Keratinocyte (primary cell): Measurements from ENCODE around the gene MAP7. TPM values are rescaled to one million over a fixed set of nuclear protein-coding genes. Genes with fewer than 3 reads are reported as not detected.
A peak's percentile ranks its signal among the peaks of the same experiment; 100 is the strongest.

Experiments used
- DNase-seq: peaks from one replicate; pipeline ENCODE4 v3.0.0-alpha.2; 2011; ENCODE audit warnings: low read depth, missing footprints, low spot score
- FAIRE-seq: peaks from 2 replicates; lab custom pipeline; 2011; peaks lifted over from hg19 to GRCh38; lab: Jason Lieb, UNC
- H2AFZ ChIP-seq: 2 replicates; pipeline ENCODE4 v1.6.0; 2012; ENCODE audit warnings: low read length, control low read depth, inconsistent platforms; ENCODE audit not compliant: control insufficient read depth
- H3K27ac ChIP-seq: 2 replicates; pipeline ENCODE4 v1.5.1; 2011; ENCODE audit warnings: low read length; ENCODE audit not compliant: control insufficient read depth, insufficient read depth
- H3K27me3 ChIP-seq: 3 replicates; pipeline ENCODE4 v1.6.0; 2011; ENCODE audit warnings: low read length; ENCODE audit not compliant: control insufficient read depth, insufficient read depth; ENCODE audit errors: extremely low read depth
- H3K36me3 ChIP-seq, 2 experiments: 2 replicates in 1 of 2; 3 replicates in 1 of 2; pipeline ENCODE4 v1.5.1; 2011; ENCODE audit warnings: low read length in 2 of 2, mild to moderate bottlenecking in 1 of 2; ENCODE audit not compliant: control insufficient read depth in 2 of 2, insufficient read depth in 2 of 2; ENCODE audit errors: extremely low read depth in 1 of 2
- H3K4me1 ChIP-seq: 3 replicates; pipeline ENCODE4 v1.5.1; 2011; ENCODE audit warnings: low read length; ENCODE audit not compliant: control insufficient read depth, insufficient read depth; ENCODE audit errors: extremely low read depth
- H3K4me2 ChIP-seq: 3 replicates; pipeline ENCODE4 v1.6.0; 2011; ENCODE audit warnings: low read depth, low read length; ENCODE audit not compliant: control insufficient read depth, insufficient read depth; ENCODE audit errors: extremely low read depth
- H3K4me3 ChIP-seq, 3 experiments: fragments of 200-600 bp in 1 of 3; sonication (generic) in 1 of 3; 2 replicates in 2 of 3; 3 replicates in 1 of 3; pipeline ENCODE4 v1.5.1; 2011 to 2016; ENCODE audit warnings: low read length in 3 of 3, mild to moderate bottlenecking in 3 of 3, control low read depth in 2 of 3, inconsistent platforms in 1 of 3, low read depth in 1 of 3, mixed read lengths in 1 of 3, mixed run types in 1 of 3, moderate library complexity in 1 of 3; ENCODE audit not compliant: control insufficient read depth in 2 of 3, insufficient read depth in 2 of 3; ENCODE audit errors: extremely low read depth in 1 of 3
- H3K79me2 ChIP-seq: 2 replicates; pipeline ENCODE4 v1.6.0; 2012; ENCODE audit warnings: low read length; ENCODE audit not compliant: control insufficient read depth, insufficient read depth
- H3K9ac ChIP-seq: 3 replicates; pipeline ENCODE4 v1.6.0; 2011; ENCODE audit warnings: low read length; ENCODE audit not compliant: control insufficient read depth, insufficient read depth; ENCODE audit errors: extremely low read depth
- H3K9me1 ChIP-seq: 3 replicates; pipeline ENCODE4 v1.6.0; 2011; ENCODE audit warnings: low read length; ENCODE audit not compliant: control insufficient read depth, insufficient read depth; ENCODE audit errors: extremely low read depth
- H3K9me3 ChIP-seq: 2 replicates; pipeline ENCODE4 v1.5.1; 2012; ENCODE audit warnings: low read depth, low read length; ENCODE audit not compliant: control insufficient read depth
- H4K20me1 ChIP-seq: 3 replicates; pipeline ENCODE4 v1.6.0; 2011; ENCODE audit warnings: low read length; ENCODE audit not compliant: control insufficient read depth, insufficient read depth; ENCODE audit errors: extremely low read depth
- CTCF ChIP-seq, 3 experiments: IDR thresholded peaks in 1 of 3; conservative IDR thresholded peaks in 1 of 3; optimal IDR thresholded peaks in 1 of 3; 2 replicates in 2 of 3; 3 replicates in 1 of 3; pipeline versions ENCODE3 to v1.5.1; 2011; ENCODE audit warnings: low read length in 3 of 3, mild to moderate bottlenecking in 3 of 3, moderate library complexity in 2 of 3, control low read depth in 1 of 3, inconsistent platforms in 1 of 3; ENCODE audit not compliant: insufficient read depth in 2 of 3; ENCODE audit errors: extremely low read depth in 1 of 3
- EZH2 ChIP-seq: IDR thresholded peaks from one replicate; pipeline ENCODE4 v1.6.1; 2012; ENCODE audit warnings: inconsistent platforms, mild to moderate bottlenecking, low read length, moderate library complexity
- dilution Hi-C: fragments of 300-500 bp; cut with MboI; formaldehyde crosslinking; loops from one replicate; pipeline ENCODE4 v1.7.0; 2020; ENCODE audit warnings: low sequenced_read_pairs; ENCODE audit not compliant: extremely low pct_ligation_motif_present
- polyA plus RNA-seq, 5 experiments: library from polyadenylated mRNA; depleted of rRNA in 3 of 5; stranded (reverse) in 3 of 5; stranded (forward) in 1 of 5; unstranded in 1 of 5; fragments of >200 nt; gene quantifications; 1 replicate in 1 of 5; 2 replicates in 3 of 5; 3 replicates in 1 of 5; pipeline versions ENCODE4 v1.2.1 to v1.2.3, GENCODE V29; 2011 to 2012; ENCODE audit warnings: missing spikeins in 2 of 5, low read depth in 1 of 5, low replicate concordance in 1 of 5

MAP7 gene
- polyA plus RNA-seq, 1 donor (not counting 4 experiments of a cell fraction or from before 2014, with no cell fraction given) = 11.8 TPM

GRCh38 chr6:136533487-136533886, 16.7 kb downstream of the MAP7 start:
- Histone ChIP-seq H3K4me2 (no peak overlapping the region), H3K36me3 (no peaks in the 10 kb centered on the region), H3K27me3 (no peaks in the 10 kb centered on the region), H3K9me3 (no peaks in the 10 kb centered on the region), H2AFZ (no peak overlapping the region), H3K9me1 (no peaks in the 10 kb centered on the region), H4K20me1 (no peaks in the 10 kb centered on the region), H3K9ac (no peak overlapping the region), H3K79me2 (peaks cover 30% of the 10 kb centered on the region), H3K27ac (no peak overlapping the region), H3K4me3 (no peak overlapping the region), H3K4me1 (no peaks in the 10 kb centered on the region)
- DNase-seq (no peak), FAIRE-seq (peak; percentile 46)
- TF ChIP-seq EZH2 = no peak
- no peak for TF ChIP-seq CTCF (optimal IDR thresholded peaks at IDR 0.05 in 1 of 3, IDR thresholded peaks at IDR 0.05 in 1 of 3, conservative IDR thresholded peaks at IDR 0.05 in 1 of 3; ENCODE audit: extremely low read depth in 1 of 3, insufficient read depth in 2 of 3, low read length in 3 of 3)
- dilution Hi-C loops = no loop called here

GRCh38 chr6:136532030-136532429, 18.2 kb downstream of the MAP7 start:
- no peak overlapping the region for H2AFZ ChIP-seq
- H3K9ac ChIP-seq = no peak overlapping the region
- no peaks in the 10 kb centered on the region for H3K9me1 ChIP-seq
- H3K27me3 ChIP-seq = no peaks in the 10 kb centered on the region
- no peak overlapping the region for H3K4me2 ChIP-seq
- H4K20me1 ChIP-seq = no peaks in the 10 kb centered on the region
- H3K79me2 ChIP-seq = peaks cover 31% of the 10 kb centered on the region
- DNase-seq (no peak), FAIRE-seq (no peak)
- no peaks in the 10 kb centered on the region for H3K9me3 ChIP-seq
- H3K36me3 ChIP-seq = no peaks in the 10 kb centered on the region
- dilution Hi-C loops = no loop called here
- no peak overlapping the region for H3K4me3 ChIP-seq
- peaks cover 5% of the 10 kb centered on the region for H3K4me1 ChIP-seq
- TF ChIP-seq EZH2 (no peak), CTCF (optimal IDR thresholded peaks at IDR 0.05 in 1 of 3, IDR thresholded peaks at IDR 0.05 in 1 of 3, conservative IDR thresholded peaks at IDR 0.05 in 1 of 3; ENCODE audit: extremely low read depth in 1 of 3, insufficient read depth in 2 of 3, low read length in 3 of 3) (no peak)
- H3K27ac ChIP-seq = no peak overlapping the region
